ENCODE measurements around the gene DIP2C. TPM values are rescaled to one million over a fixed set of nuclear protein-coding genes. Genes with fewer than 3 reads are reported as not detected.

DIP2C gene
- total RNA-seq, 4 donors from 2014 or later: 10.5 to 40.5 (median 19.5) TPM

- H3K9me3 ChIP-seq: no peaks in the 10 kb centered on the region
- H3K27me3 ChIP-seq: no peaks in the 10 kb centered on the region
- H3K36me3 ChIP-seq: no peaks in the 10 kb centered on the region
- no peak for TF ChIP-seq POLR2A (IDR thresholded peaks at IDR 0.05)
- no peaks in the 10 kb centered on the region for H3K4me1 ChIP-seq
- DNase-seq: no peak
- intact Hi-C loops (cut with DNase I; ENCODE audit: low total_unique reads): no loop called here
- H3K27ac ChIP-seq: no peak overlapping the region
- H3K4me3 ChIP-seq: no peak overlapping the region
These were observed 334.4 kb downstream of the DIP2C start for GRCh38 chr10:354901-355617.

GRCh38 chr10:352476-353235 is 336.8 kb downstream of the DIP2C start:
- H3K27me3 ChIP-seq: no peaks in the 10 kb centered on the region
- H3K4me3 ChIP-seq: no peak overlapping the region
- H3K27ac ChIP-seq: no peak overlapping the region
- H3K4me1 ChIP-seq: no peaks in the 10 kb centered on the region
- H3K36me3 ChIP-seq: no peaks in the 10 kb centered on the region
- no peak for TF ChIP-seq CTCF (IDR thresholded peaks at IDR 0.05)
- no peak for TF ChIP-seq POLR2A (IDR thresholded peaks at IDR 0.05)
- DNase-seq: no peak
- H3K9me3 ChIP-seq: no peaks in the 10 kb centered on the region
- intact Hi-C loops (cut with DNase I; ENCODE audit: low total_unique reads): no loop called here

GRCh38 chr10:351770-352334 is 337.6 kb downstream of the DIP2C start:
- Histone ChIP-seq H3K9me3 (no peaks in the 10 kb centered on the region), H3K36me3 (no peaks in the 10 kb centered on the region), H3K27ac (no peak overlapping the region), H3K4me1 (no peaks in the 10 kb centered on the region), H3K27me3 (no peaks in the 10 kb centered on the region), H3K4me3 (no peak overlapping the region)
- DNase-seq: no peak
- TF ChIP-seq POLR2A (IDR thresholded peaks at IDR 0.05): no peak
- no peak for TF ChIP-seq CTCF (IDR thresholded peaks at IDR 0.05)
- intact Hi-C loops (cut with DNase I; ENCODE audit: low total_unique reads): no loop called here

- TF ChIP-seq CTCF (IDR thresholded peaks at IDR 0.05): no peak
- TF ChIP-seq POLR2A (IDR thresholded peaks at IDR 0.05): no peak
- DNase-seq: no peak
- Histone ChIP-seq H3K27ac (no peak overlapping the region), H3K36me3 (no peaks in the 10 kb centered on the region), H3K4me3 (no peak overlapping the region), H3K27me3 (no peaks in the 10 kb centered on the region), H3K4me1 (no peaks in the 10 kb centered on the region), H3K9me3 (no peaks in the 10 kb centered on the region)
- intact Hi-C loops (cut with DNase I; ENCODE audit: low total_unique reads): no loop called here
These were observed 338.4 kb downstream of the DIP2C start for GRCh38 chr10:350981-351501.

- TF ChIP-seq POLR2A (IDR thresholded peaks at IDR 0.05) (no peak), CTCF (IDR thresholded peaks at IDR 0.05) (no peak)
- no peak for DNase-seq
- H3K36me3 ChIP-seq: no peaks in the 10 kb centered on the region
- no peaks in the 10 kb centered on the region for H3K9me3 ChIP-seq
- H3K4me3 ChIP-seq: no peak overlapping the region
- intact Hi-C loops (cut with DNase I; ENCODE audit: low total_unique reads): no loop called here
- no peak overlapping the region for H3K27ac ChIP-seq
- no peaks in the 10 kb centered on the region for H3K27me3 ChIP-seq
- no peaks in the 10 kb centered on the region for H3K4me1 ChIP-seq
These were observed 340.4 kb downstream of the DIP2C start for GRCh38 chr10:349081-349480.
